Posterior vena cava (tissue), 2 donors: ENCODE results near the gene SRF. TPM values are rescaled to one million over a fixed set of nuclear protein-coding genes. Genes with fewer than 3 reads are reported as not detected.

ENCODE experiments used
- DNase-seq: peaks from one replicate; pipeline ENCODE4 v3.0.0-alpha.2; 2020; ENCODE audit warnings: low spot score
- intact Hi-C, 2 donors: fragments of 100-400 bp; cut with DNase I; formaldehyde crosslinking; loops; one replicate each; pipeline versions ENCODE4 v1.14.1 to v1.14.2; 2022 to 2023
- total RNA-seq, 2 donors: library from RNA; stranded (reverse); fragmentation: NEBNext Ultra II Directional; extraction: Animal tissue kit (Norgen Biotek cat#: 25700); gene quantifications; one replicate each; pipeline ENCODE4 v1.2.1, GENCODE V29; 2021
- donor health status: DM: yes; HTN: yes; CAD: no.
- donor health status: DM: yes; HTN: yes; CAD: no.

The SRF gene
- total RNA-seq, 2 donors from 2014 or later, result 92.6 to 95.6 TPM

DNA sequence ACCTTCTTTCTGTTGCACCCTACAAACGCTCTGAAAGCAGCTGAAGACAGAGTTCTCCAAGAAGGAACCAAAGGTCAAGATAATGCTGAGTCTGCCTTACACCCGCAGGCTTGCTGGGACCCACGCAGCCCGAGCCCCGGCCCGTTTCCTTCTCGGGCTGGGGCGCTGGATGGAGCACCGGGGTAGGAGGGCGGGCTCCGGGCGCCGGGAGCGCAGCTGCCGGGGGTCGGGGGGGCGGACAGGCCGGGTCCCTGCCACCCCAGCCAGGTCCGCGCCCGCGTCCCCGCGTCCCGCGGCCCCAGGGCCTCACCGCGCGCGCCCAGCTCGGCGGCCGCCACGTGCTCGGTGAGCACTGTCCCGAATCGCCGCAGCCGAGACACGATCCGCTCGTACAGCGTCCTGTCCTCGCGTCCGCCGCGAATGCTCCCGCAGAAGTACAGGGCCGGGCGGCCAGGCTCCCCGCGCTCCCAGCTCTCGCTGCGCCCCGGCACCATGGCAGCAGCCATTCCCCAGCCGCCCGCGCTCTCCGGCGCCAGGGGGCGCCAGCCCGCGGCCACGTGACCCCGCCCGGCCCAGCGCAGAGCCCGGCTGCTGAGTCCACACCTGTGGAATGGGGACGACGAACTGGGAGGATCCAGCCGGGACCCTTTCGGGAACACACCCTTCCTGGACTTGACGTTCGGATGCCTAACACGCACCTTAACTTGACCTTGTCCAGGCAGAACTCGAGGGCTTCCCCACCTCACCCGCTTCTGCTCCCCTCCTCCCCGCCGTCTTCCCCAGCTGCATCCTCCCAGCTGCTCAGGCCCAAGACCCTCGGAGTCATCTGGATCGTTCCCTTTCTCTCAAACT lies 58.1 kb downstream of the SRF start, which contains the start of gene DNPH1:
TSS of gene DNPH1 (minus strand) at position 531 of the 852 bp plus-strand sequence. CDS start at position 506, 25 bp downstream.
- peak; percentile 93 for DNase-seq
- intact Hi-C loops, result no loop called here

DNA sequence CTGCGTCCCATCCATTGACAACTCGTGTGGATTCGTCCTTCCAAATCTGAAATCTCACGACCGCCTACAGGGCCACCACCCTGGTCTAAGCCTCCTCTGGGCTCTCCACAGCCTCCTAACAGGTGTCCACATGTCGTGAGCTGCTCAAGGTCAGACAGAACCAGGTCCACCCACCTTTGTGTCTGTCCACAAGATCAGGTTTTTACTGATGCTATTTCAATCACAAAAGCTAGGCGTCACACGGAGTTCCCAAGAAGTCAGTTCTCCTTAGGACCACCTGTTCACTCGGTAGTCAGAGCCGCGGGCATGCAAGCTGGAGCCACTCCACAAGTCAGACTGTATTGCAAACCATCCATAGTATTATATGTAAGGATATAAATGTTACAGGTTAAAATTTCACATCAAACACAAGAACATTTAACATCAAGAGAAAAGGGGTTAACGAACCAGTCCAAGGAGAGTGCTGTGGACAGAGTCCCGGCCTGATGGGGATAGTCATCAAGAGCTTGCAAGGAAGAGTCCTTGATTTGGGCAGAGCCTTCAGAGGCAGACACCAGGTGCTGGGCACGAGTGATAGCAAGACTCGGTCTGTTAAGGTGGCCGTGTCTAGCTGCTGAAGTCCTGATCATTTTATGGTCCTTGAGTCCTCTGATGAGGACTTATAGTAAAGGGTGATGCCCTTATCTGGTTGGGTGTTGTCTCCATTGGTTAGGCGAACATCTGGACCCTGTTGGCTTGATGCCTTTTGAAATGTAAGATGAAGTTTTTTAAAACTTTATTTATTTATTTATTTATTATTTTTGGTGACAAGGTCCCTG lies 58.9 kb downstream of the SRF start:
- no peak for DNase-seq
- intact Hi-C loops, result no loop called here

DNA sequence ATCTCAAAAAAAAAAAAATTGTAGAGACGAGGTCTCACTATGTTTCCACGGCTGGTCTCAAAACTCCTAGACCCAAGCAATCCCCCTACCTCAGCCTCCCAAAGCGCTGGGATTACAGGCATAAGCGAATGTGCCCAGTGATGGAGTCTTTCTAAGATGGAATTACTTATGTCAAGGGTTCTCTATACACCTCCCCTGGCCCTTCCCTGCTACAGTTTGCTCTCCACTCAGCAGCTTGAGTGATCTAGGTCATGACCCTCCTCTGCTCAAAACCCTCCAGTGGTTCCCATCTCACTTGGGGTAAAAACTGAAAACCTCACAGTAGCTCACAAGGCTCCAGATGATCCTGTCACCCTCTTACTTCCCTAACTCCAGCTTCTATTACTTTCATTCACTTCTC lies 60.0 kb downstream of the SRF start:
- intact Hi-C loops, result no loop called here
- DNase-seq, result no peak

Other genes starting within 250 kb of the SRF start
- gene CNPY3, start 241.8 kb upstream of the SRF start, total RNA-seq, result 10 to 100 TPM; 20.8 to 33.7 TPM
- gene GNMT, start 210.5 kb upstream of the SRF start, total RNA-seq, result not detected
- 10 to 100 TPM in 1 of 2 donors, 1 to 10 TPM in 1; 8.8 to 12.8 TPM for gene PEX6, start 192.1 kb upstream of the SRF start, total RNA-seq
- gene PPP2R5D, start 186.7 kb upstream of the SRF start, total RNA-seq, result 10 to 100 TPM; 26.0 to 33.5 TPM
- 10 to 100 TPM; 41.8 to 45.9 TPM for gene MEA1, start 157.3 kb upstream of the SRF start, total RNA-seq
- 10 to 100 TPM; 43.7 to 44.1 TPM for gene KLHDC3, start 157.0 kb upstream of the SRF start, total RNA-seq
- 10 to 100 TPM; 40.0 to 40.1 TPM for gene RRP36, start 149.6 kb upstream of the SRF start, total RNA-seq
- 1 to 10 TPM; 9.3 to 9.9 TPM for gene CUL7, start 117.4 kb upstream of the SRF start, total RNA-seq
- gene MRPL2, start 111.8 kb upstream of the SRF start, total RNA-seq, result 10 to 100 TPM; 30.7 to 34.4 TPM
- 10 to 100 TPM; 15.1 TPM for gene KLC4, start 111.6 kb upstream of the SRF start, total RNA-seq
- gene PTK7, start 95.0 kb upstream of the SRF start, total RNA-seq, result 10 to 100 TPM in 1 of 2 donors, 1 to 10 TPM in 1; 3.0 to 10.3 TPM
- gene CUL9, start 10.9 kb downstream of the SRF start, total RNA-seq, result 10 to 100 TPM; 24.5 to 25.5 TPM
- gene DNPH1, start 58.2 kb downstream of the SRF start, total RNA-seq, result 10 to 100 TPM; 24.5 to 42.5 TPM
- gene TTBK1, start 72.2 kb downstream of the SRF start, total RNA-seq, result under 1 TPM; 0.09 to 0.14 TPM
- gene SLC22A7, start 127.0 kb downstream of the SRF start, total RNA-seq, result not detected
- 1 to 10 TPM in 1 of 2 donors, under 1 TPM in 1; 1.00 to 1.4 TPM for gene CRIP3, start 137.6 kb downstream of the SRF start, total RNA-seq
- gene ZNF318, start 198.4 kb downstream of the SRF start, total RNA-seq, result 10 to 100 TPM; 11.2 to 13.9 TPM